GM12891 (cell line): ENCODE data around the gene SAMHD1.

Source experiments
- POLR2A ChIP-seq: IDR thresholded peaks from 2 replicates; pipeline ENCODE4 v1.6.1; 2011; ENCODE audit warnings: low read depth, low read length, control low read depth
- POLR2AphosphoS5 ChIP-seq: IDR thresholded peaks from 2 replicates; pipeline ENCODE4 v1.6.1; 2011; ENCODE audit warnings: low read depth, low read length, control low read depth
- POU2F2 ChIP-seq: IDR thresholded peaks from 2 replicates; pipeline ENCODE4 v1.6.1; 2011; ENCODE audit warnings: low read depth, mild to moderate bottlenecking, control low read depth, low read length, moderate library complexity
- SPI1 ChIP-seq: IDR thresholded peaks from 2 replicates; pipeline ENCODE4 v1.6.1; 2011; ENCODE audit warnings: low read depth, low read length, control low read depth
- TAF1 ChIP-seq: IDR thresholded peaks from 2 replicates; pipeline ENCODE4 v1.6.1; 2011; ENCODE audit warnings: low read depth, low read length, control low read depth

- no peak for TF ChIP-seq POLR2A
- TF ChIP-seq TAF1, result 0 out of 2 replicates have a peak, but pooled peaks have one; percentile 6
- TF ChIP-seq POLR2AphosphoS5, result no peak
- TF ChIP-seq SPI1, result no peak
- TF ChIP-seq POU2F2, result no peak
Observed at GRCh38 chr20:36950414-36951197, 902 bp downstream of the SAMHD1 start.
